Measurements from ENCODE around the gene HOXD10.

The HOXD10 gene

GRCh38 chr2:176152350-176153181, 36.0 kb downstream of the HOXD10 start:
- DNase-seq = no peak

- no peak for DNase-seq
These were observed 38.1 kb downstream of the HOXD10 start for GRCh38 chr2:176154576-176155252.

- DNase-seq = no peak
These were observed 38.9 kb downstream of the HOXD10 start for GRCh38 chr2:176155356-176156044.

GRCh38 chr2:176156301-176156806, 39.8 kb downstream of the HOXD10 start:
- DNase-seq = no peak

GRCh38 chr2:176156807-176157498, 40.4 kb downstream of the HOXD10 start, which contains the start of gene HOXD3:
Gene HOXD3, plus strand, starts transcription at chr2:176157307. Its CDS starts 11,808 bp downstream, at chr2:176169115.
- no peak for DNase-seq

- DNase-seq = no peak
These were observed 41.1 kb downstream of the HOXD10 start for GRCh38 chr2:176157499-176158185.

GRCh38 chr2:176158186-176158591, 41.6 kb downstream of the HOXD10 start:
- DNase-seq = no peak

GRCh38 chr2:176158855-176159662, 42.5 kb downstream of the HOXD10 start:
- DNase-seq = no peak

- DNase-seq = no peak
These were observed 43.2 kb downstream of the HOXD10 start for GRCh38 chr2:176159663-176160250.

GRCh38 chr2:176160251-176160985, 43.8 kb downstream of the HOXD10 start:
- DNase-seq = no peak

- DNase-seq = no peak
These were observed 44.6 kb downstream of the HOXD10 start for GRCh38 chr2:176160986-176161824.

- no peak for DNase-seq
These were observed 45.4 kb downstream of the HOXD10 start for GRCh38 chr2:176161825-176162626.

- no peak for DNase-seq
These were observed 46.5 kb downstream of the HOXD10 start for GRCh38 chr2:176162911-176163671.

- DNase-seq = no peak
These were observed 47.1 kb downstream of the HOXD10 start for GRCh38 chr2:176163672-176164056.

GRCh38 chr2:176164201-176164600, 47.6 kb downstream of the HOXD10 start:
- DNase-seq = no peak

- DNase-seq = no peak
These were observed 48.2 kb downstream of the HOXD10 start for GRCh38 chr2:176164611-176165369.
